ENCODE measurements around the gene GPR17. TPM values are rescaled to one million over a fixed set of nuclear protein-coding genes. Genes with fewer than 3 reads are reported as not detected.

Gene GPR17
- total RNA-seq, 1 donor, result not detected

GRCh38 chr2:127680706-127681287, 34.8 kb downstream of the GPR17 start:
- no peak overlapping the region for H3K4me3 ChIP-seq (ENCODE audit: low read depth, low read length)
- DNase-seq (ENCODE audit: low read depth), result no peak
- TF ChIP-seq CTCF (IDR thresholded peaks at IDR 0.05; ENCODE audit: insufficient read depth, low read depth, low read length), result no peak

- no peak overlapping the region for H3K4me3 ChIP-seq (ENCODE audit: low read depth, low read length)
- no peak for TF ChIP-seq CTCF (IDR thresholded peaks at IDR 0.05; ENCODE audit: insufficient read depth, low read depth, low read length)
- DNase-seq (ENCODE audit: low read depth), result no peak
Observed at GRCh38 chr2:127681288-127681804, 35.4 kb downstream of the GPR17 start.

- no peak for TF ChIP-seq CTCF (IDR thresholded peaks at IDR 0.05; ENCODE audit: insufficient read depth, low read depth, low read length)
- no peak overlapping the region for H3K4me3 ChIP-seq (ENCODE audit: low read depth, low read length)
- DNase-seq (ENCODE audit: low read depth), result peak; percentile 95
Observed at GRCh38 chr2:127681976-127682857, 36.3 kb downstream of the GPR17 start.

- TF ChIP-seq CTCF (IDR thresholded peaks at IDR 0.05; ENCODE audit: insufficient read depth, low read depth, low read length), result no peak
- no peak for DNase-seq (ENCODE audit: low read depth)
- no peak overlapping the region for H3K4me3 ChIP-seq (ENCODE audit: low read depth, low read length)
Observed at GRCh38 chr2:127683056-127683455, 37.1 kb downstream of the GPR17 start.

GRCh38 chr2:127683757-127684156, 37.8 kb downstream of the GPR17 start:
- peak; percentile 72 for DNase-seq (ENCODE audit: low read depth)
- TF ChIP-seq CTCF (IDR thresholded peaks at IDR 0.05; ENCODE audit: insufficient read depth, low read depth, low read length), result no peak
- no peak overlapping the region for H3K4me3 ChIP-seq (ENCODE audit: low read depth, low read length)

GRCh38 chr2:127685410-127686080, 39.6 kb downstream of the GPR17 start:
- no peak overlapping the region for H3K4me3 ChIP-seq (ENCODE audit: low read depth, low read length)
- peak; percentile 93 for DNase-seq (ENCODE audit: low read depth)
- TF ChIP-seq CTCF (IDR thresholded peaks at IDR 0.05; ENCODE audit: insufficient read depth, low read depth, low read length), result no peak
